NCI-H2081 (cell line): ENCODE measurements around the gene IL23R.
"Not testable (repeated sequence)": the region's sequence is repeated elsewhere in the genome, so short reads cannot be mapped to it uniquely, and the experiment has no call there.

Experiments used
- DNase-seq, 2 experiments: peaks; one replicate each; lab custom pipeline; 2025; lab: John Stamatoyannopoulos, UW

IL23R gene, protein sequence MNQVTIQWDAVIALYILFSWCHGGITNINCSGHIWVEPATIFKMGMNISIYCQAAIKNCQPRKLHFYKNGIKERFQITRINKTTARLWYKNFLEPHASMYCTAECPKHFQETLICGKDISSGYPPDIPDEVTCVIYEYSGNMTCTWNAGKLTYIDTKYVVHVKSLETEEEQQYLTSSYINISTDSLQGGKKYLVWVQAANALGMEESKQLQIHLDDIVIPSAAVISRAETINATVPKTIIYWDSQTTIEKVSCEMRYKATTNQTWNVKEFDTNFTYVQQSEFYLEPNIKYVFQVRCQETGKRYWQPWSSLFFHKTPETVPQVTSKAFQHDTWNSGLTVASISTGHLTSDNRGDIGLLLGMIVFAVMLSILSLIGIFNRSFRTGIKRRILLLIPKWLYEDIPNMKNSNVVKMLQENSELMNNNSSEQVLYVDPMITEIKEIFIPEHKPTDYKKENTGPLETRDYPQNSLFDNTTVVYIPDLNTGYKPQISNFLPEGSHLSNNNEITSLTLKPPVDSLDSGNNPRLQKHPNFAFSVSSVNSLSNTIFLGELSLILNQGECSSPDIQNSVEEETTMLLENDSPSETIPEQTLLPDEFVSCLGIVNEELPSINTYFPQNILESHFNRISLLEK

DNA sequence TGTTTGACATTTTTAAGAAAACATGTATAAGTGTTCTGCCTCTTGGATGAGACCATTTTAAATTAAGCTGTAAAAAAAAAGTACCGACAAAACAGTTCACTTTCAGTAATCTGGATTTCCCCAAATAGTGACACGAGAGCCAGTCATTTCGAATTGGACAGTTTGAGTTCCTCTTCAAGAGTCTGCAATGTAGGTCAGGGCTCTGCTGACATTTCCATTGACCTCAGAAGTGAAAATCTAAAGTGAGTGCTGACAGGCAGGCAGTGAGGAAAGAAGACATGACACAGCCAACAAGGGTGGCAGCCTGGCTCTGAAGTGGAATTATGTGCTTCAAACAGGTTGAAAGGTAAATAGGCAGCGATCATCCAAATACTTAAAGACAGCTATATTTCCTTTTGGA lies at the start of gene IL23R:
TSS of gene IL23R (plus strand) at position 259 of the 400 bp plus-strand sequence. CDS start 1,667 bp downstream, outside the sequence.
- DNase-seq, result no peak

DNA sequence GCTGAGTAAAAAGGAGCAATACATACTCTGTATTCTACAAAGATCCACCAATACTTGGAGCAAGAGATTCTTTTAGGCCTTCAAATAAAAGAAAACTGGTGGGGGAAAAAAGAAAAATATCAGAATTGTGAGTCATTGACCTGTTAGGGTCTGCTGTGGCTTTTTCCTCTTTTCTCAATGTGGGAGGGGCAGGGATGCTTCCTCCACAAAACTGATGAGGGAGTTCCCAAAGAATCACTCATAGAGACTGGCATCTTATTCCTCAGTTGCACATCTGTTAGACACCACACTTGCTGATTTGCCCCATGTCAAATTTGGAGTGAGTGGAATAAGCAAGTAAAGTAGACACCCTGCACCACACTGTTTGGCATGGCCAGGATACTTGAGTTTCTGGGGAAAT lies 48.1 kb upstream of the IL23R start:
- DNase-seq, result no peak

DNA sequence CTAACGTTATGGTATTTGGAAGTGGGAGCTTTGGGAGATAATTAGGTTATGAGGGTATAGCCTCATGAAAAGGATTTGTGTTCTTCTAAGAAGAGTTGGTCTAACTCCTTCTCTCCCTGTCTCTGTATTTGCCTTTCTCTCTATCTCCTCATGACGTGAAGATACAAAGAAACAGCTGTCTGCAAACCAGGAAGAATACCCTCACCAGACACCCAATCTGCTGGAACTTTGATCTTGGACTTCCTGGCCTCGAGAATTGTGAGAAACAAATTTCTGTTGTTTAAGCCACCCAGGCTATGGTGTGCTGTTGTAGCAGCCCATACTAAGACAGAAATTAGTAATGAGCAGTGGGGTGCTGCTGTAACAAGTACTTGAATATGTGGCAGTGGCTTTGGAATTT lies 47.6 kb upstream of the IL23R start:
- no peak for DNase-seq

DNA sequence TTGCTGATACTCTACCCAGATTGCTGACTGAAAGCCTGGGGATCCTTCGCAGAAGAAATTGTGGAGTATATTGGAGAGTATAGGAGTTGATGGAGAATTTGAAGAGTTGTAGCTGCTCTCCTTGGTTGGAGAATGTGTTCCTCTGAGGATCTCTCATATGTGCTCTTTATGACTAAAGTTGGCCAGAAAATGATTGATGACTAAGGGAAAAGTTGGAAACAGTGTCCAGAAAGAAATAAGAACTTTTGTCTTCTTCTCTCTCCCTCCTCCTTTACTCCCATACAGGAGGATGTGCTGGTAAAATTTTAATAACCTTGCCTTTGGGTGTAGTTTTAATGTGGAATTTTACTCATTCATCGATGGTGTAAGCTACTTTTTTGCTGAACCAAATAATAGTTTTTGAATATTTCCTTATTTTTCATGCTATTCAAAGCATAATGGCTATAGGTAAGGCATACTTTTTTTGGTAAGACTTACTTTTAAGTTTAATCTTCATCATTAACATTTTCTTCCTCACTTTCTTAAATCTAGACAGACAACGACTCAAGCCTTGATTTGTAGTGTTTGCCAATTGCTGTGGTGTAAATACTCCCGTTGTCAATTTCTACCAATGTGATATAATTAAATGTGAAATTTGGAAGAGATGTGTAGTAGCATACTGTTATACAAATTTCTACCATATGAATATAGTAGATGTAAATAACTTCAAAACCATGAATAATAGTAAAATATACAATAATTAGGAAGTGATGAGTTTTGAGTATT lies 45.2 kb upstream of the IL23R start:
- DNase-seq, result no peak

DNA sequence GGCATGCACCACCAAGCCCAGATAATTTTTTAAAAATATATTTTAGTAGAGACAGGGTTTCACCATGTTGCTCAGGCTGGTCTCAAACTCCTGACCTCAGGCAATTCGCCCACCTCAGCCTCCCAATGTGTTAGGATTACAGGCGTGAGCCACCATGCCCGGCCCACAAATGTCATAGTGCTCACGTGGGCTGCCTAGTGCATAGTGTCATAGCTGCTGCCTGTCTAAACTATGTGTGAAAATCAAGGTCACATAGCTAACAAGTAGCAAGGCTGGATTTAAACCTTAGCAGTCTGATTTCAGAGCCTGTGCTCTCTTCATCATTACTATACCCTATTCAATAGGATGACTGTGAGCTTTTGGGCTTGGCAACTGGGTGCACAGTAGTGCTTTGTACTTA lies 41.8 kb upstream of the IL23R start:
- DNase-seq, result no peak

DNA sequence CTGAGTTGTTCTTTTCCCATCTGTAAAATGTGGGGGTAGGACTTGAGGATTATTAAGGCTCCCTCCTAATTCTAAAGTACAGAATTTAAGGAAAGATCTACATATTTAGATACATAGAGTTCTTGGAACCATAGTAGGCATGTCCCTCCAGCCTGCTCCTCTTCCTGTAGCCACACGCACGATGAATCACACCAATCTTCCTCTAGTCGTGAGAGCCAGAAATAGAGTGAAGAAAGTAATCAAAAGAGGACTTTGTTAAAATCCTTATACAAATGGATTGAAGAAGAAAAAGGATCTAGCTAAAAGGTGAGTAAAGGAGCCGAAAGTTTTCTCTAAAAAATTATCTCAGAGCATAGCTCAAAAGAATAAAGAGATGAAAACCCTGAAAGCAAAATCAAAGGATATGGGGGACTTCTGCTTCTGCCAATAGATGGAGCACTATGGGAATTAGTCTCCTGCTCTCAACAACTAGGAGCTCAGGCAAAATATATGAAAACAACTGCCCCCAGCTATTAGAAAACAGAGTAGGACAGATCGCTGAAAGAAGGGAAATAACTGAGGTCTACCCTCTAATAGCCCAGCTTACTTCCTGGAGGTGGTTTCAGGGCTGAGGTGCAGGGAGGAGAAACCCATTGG lies 40.0 kb upstream of the IL23R start:
- DNase-seq, result no peak

DNA sequence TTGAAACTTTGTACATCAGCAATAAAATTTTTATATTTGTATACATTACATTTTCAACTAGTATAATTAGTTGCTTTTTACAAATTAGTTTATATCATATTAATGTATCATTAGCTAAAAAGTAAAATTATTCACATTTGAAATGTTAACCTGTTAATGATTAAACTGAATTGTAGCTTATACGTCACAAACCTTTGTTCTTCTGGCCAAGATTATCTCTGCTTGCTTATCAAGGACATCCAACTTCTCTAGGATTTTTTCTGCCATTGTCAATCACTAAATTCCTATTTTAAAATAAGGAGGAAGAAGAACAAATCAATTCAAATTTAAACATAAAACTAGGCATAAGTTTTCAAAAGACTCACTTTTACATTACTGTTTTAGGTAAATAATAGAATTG lies 39.3 kb upstream of the IL23R start:
- DNase-seq, result no peak

DNA sequence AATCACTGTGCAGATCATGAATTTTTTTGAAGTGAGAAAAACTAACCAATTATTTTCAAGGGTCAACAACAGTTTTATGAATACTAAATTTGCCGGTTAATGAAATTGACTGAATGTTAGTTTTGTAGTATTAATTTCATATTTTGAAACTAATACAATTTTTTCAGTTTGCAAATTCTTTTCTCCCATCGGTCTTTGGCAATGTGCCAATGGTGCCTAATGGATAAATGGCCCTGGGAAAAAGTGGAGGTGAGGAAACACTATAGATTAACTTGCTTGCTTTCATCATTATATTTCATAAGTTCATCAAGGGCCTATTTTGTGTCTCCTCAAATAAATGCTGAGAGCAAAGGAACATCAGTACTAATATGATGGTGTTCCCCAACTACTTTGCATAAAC lies 35.6 kb upstream of the IL23R start:
- DNase-seq, result no peak

DNA sequence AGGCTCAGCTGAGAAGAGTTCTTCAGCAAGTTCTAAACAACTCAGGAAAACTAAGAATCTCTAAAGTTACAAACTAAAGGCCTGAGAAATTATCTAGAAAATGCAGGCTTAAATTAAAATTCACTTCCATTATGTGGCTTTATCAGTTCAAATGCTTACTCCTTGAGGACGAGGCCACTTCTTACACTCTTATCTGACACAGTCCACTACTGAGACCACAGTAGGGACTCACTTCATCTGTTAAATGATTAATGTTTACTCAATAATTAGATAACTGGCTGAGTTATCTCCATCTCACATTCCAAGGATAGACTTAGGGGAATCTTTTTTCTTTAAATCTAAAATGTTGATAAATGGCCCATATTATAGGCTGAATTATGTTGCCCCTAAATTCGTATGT lies 33.1 kb upstream of the IL23R start:
- DNase-seq, result no peak

DNA sequence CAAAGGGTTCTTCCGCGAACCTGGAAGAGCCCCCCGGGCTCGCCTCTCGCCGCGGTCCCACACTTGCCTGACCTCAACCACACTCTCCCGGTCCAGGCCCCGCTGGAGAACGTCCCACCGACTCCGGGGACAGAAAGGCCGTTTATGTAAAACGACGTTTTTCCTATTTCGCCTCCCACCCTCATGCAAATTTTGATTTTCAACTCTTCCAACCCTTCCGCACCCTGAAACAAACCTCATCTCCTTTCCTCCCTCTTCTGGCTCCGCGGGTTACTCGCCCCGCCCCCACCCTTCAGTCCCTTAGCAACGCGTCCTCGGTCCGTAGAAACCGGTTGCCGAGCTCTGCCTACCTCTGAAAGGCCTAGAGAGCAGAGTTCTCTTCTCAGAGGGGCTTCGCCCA lies 31.6 kb upstream of the IL23R start, which contains the start of gene C1orf141:
TSS of gene C1orf141 (minus strand) at position 276 of the 400 bp plus-strand sequence. CDS start 7,730 bp downstream, outside the sequence.
- no peak for DNase-seq

DNA sequence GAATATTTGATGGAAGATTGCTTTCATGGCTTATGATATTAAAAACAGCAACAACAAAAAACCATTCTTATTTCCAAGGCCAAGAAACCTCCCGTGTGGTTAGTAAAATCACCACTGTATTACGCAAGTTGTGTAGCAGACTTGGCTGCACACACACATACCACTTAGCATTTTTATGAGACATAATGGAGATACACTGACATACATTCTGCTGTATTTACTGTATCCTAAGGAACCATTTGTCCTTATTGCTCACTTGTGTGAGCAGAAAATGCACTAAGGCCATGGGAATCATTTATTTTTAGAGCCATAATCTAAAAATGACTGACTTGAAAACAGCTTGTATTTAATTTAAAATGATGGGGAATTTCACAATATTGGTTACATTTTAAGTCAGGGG lies 30.9 kb upstream of the IL23R start:
- no peak for DNase-seq

DNA sequence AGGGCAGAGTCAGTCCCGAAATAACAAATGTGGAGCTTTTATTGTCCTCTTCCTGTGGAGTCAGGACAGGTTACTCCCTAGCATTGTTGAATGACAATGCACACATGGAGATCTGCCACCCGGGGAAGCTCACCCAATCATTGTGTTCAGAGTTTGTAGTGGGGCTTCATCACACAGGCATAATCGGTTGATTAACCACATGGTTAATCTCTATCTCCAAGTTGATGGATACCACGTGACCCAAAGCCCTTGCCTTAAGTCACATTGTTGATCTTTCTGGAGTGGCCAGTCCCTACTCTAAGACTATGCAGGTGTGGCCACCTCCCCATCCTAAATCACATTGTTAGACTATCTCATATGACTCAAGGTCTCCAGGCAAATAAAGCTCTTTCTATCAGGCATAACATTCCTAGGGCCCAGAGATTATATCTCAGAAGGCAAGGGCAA lies 28.9 kb upstream of the IL23R start:
- DNase-seq, result no peak

DNA sequence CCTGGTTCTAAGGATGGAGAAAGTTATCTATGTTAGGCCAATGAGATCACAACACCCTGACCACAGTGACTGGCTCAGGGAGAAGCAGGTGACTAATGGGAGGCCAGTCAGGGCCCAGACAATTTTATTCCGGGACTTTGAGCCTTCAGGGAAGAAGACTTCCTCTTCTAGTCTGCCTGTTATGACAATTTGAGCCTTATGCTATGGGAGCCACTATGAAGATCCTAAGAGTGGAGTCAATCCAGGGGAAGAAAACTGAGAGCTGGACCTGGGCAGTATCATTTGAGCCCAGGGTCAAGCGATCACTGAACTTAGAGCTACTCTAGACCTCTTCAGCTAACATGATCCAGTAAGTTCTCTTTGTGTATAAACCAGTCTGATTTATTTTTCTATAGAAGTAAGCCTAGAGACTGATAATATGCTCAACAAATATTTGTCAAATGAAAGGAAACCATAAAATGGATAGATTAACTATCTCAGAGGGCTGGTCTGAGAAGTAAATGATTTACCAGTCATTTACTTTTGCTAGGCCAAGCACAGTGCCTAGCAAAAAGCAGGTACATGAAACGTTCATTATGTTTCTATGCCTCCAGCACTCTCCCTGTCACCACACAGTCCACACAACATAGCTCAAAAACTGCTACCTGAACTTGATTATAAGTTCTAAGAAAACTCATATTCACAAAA lies 27.3 kb upstream of the IL23R start:
- no peak for DNase-seq

DNA sequence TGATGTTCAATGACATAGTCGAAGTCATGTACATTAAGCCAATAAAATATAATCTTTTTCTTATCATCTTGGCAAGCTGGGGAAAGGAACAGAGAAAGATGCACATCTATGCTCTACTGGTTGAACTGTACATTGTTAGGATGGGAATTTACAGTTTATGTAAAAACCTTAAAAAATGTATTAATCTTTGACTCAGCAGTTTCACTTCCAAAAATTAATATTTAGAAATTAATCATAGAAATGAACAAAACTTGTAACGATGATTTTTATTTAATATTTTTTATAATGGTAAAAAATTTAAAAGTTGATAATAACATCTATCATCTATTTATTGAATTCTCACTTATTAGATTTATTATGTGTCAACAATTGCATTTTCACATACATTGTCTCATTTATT lies 25.8 kb upstream of the IL23R start:
- no peak for DNase-seq

DNA sequence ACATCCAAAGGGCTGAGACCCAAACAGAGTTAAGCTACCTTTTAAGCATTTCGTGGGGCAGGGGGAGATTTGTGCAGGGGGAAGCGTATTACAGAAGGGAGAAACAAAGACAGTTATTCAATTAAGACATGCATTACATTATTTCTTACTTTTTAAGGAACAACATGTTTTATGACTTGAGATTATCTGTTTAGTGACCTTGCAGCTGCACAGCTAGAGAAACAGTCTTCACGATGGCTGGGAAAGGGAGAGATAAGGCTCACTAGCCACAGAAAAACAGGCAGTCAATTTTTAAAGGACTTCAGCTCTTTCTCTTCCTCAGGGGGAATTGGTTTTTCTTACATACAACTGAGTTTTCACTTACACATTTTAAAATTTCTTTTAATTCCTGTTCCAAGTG lies 24.4 kb upstream of the IL23R start:
- not testable (repeated sequence) for DNase-seq

DNA sequence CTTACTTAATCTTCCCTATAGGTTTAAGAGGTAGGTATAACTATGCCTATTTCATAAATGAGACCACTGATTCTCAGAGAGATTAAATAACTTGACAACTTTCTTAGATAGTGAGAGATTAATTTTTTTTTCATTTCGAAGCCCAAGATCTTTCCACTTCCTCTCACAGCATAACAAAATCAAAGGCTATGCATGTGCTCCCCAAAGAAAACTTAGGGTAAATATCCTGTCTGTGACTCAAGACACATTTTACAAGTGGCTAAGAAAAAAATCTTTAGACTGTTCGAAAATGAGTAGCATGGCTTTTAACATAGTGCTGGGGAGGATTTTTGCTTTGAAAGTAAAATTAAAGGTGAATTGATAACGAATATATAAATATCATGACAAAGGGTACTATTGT lies 23.3 kb upstream of the IL23R start:
- DNase-seq, result no peak

DNA sequence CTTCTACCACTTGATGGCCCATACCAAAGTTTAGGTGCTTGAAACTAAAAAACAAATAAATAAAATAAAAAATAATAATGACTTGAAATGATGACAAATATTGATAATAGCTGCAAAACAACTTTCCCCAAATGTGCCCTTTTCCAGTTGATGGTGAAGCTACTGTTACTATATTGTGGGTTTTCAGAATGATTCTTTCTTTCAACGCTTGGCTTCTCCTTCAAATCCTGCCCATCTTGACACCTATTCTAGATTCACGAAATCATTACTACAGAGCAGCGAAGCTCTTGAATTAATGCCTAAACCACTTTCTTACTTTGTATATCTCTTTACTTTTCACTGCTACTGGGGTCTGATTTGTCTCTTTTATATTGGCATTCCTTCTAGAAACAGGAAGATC lies 22.3 kb upstream of the IL23R start:
- DNase-seq, result no peak

DNA sequence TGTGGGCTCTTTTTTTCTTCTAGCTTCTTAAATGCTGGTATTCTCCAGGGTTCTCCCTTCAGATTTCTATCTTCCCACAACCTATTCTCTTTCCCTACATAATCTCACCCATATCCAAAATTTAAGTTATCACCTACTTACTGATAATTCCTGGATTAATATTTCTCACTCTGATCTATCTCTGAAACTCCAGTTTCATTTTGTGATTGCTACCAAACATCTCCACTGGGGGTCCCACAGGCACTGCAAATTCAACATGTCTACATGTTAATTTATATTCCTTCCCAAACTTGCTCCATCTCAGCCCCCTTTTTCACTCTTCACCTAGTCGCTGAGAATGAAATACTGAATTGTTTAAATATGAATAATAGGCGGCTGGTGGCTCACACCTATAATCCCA lies 21.6 kb upstream of the IL23R start:
- no peak for DNase-seq

DNA sequence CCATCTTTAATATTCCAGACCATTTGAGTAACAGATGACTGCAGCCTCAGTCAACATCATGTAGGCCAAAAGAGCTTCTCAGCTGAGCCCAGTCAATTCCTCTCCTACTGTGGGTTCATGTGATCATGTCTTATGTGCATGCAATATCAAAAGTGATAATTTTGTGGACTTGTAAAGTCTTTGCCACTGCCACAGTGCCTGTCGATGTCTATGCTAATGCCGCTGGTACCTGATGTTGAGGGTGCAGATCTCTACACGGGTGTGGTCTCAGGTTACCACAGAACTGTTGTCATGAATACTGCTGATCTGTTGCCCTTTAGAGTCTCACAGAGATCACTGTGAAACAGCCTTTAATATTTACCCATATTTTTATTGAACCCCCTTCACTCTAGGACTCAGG lies 20.2 kb upstream of the IL23R start:
- no peak for DNase-seq

DNA sequence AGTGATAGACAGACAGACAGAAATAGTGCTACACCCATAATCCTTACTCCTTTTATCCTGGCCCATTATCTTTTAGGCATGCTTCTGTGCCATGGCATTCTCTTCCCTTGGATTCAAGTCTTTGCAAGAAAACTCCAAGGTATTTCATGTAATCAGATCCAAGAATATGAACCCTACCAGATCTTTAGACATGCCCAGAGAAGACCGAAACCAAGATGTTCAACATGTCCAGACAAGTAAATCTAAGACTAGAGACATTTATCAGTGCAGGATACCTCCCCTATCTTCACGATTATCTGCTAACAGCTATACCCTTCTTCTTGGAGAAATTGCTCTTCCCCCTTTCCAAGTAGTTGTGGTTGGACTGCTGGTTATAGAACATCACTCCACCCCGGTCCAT lies 19.7 kb upstream of the IL23R start:
- DNase-seq, result no peak

DNA sequence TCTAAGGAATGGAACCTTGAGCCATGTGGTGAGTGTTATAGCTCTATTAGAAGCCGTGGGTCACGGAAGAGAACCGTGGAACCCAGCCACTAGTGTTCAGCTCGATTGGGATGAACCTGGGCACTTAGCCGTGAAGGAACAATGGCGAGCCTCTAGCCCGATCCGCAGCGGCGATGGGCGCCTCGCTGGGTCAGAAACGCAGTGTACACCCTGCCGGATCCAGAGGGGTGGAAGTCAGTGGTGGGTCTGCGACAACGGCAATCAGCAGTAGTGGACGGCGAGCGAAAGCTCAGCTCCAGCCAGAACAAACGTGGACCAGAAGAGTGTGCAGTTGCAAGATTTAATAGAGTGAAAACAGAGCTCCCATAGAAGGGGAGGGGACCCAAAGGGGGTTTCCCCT lies 18.3 kb upstream of the IL23R start:
- not testable (repeated sequence) for DNase-seq
